Activated gamma-delta T cell (primary cell): ENCODE results near the gene WDPCP.
"Not testable (repeated sequence)": the region's sequence is repeated elsewhere in the genome, so short reads cannot be mapped to it uniquely, and the experiment has no call there.

Source experiments
- DNase-seq: peaks from one replicate; lab custom pipeline; 2025; lab: John Stamatoyannopoulos, UW

Gene WDPCP

DNA sequence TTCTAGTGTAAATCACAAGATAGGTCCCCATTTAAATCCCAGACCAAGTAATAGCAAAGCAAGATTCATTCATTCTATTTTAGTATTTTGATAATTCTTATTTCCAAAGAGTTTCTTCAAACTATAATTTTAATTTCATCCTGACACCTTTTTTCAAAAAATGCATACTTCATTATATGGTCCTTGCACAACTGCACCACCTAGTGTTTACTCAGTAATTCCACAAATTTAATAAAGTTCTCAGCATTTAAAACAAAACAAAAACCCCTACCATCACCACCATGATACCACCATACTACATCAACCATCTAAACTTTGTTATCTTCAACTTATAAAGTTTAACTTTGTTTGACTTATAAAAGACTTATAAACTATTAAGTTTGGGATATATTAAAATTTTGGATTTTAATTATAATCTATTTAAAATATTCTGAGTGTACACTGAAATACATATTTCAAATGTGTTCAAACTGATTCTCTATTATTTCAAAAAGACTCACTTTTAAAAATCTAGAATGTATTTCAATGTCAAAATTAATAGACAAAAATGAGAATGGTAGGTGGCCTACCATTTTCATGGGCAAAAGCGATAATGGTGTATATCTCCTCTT, 44.2 kb downstream of the WDPCP start:
- DNase-seq = no peak

DNA sequence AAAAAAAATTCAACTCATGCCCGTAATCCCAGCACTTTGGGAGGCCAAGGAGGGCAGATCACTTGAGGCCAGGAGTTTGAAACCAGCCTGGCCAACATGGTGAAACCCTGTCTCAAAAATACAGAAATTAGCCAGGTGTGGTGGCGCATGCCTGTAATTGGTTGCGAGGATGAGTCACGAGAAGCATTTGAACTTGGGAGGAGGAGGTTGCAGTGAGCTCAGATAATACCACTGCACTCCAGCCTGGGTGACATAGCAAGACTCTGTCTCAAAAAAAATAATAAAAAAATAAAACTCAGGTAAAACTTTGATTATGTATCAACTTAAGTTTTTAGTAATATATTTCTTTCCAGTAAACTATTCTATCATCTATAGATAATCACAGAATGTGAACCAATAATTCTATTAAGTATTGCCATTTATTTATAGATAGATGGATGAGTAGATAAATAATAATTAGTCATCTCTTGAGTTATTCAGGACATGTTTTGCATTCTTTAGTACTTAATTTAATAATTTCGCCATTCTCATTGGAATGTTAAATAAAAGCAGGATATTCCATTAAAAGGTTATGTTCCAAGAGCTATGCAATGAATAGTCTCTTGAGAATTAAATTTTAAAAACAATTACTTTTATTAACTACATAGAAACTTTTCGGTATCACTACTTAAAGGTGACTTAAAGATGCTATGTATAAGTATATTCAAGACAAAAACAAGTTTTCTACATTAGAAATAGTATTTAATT, 48.7 kb downstream of the WDPCP start:
- DNase-seq = no peak

DNA sequence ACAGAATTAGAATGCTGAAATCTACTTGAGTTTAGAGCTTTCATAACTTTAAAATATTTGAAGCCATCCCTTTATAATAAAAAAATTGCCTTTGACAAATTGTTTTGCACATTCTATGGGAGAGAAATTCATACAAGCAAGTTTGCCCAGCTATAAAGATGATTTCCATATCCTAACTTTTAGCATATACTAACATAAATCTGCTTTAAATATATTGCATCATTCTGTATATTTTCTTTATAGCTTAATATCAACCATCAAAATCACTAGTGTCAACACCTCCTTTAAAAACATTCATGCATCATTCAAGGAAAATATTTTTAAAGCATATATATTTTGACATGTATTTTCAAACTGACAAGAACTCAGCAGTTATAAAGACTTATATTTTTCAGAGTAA, 49.9 kb downstream of the WDPCP start:
- DNase-seq = no peak

- no peak for DNase-seq
These were observed 51.0 kb downstream of the WDPCP start for GRCh38 chr2:63537306-63537705.

DNA sequence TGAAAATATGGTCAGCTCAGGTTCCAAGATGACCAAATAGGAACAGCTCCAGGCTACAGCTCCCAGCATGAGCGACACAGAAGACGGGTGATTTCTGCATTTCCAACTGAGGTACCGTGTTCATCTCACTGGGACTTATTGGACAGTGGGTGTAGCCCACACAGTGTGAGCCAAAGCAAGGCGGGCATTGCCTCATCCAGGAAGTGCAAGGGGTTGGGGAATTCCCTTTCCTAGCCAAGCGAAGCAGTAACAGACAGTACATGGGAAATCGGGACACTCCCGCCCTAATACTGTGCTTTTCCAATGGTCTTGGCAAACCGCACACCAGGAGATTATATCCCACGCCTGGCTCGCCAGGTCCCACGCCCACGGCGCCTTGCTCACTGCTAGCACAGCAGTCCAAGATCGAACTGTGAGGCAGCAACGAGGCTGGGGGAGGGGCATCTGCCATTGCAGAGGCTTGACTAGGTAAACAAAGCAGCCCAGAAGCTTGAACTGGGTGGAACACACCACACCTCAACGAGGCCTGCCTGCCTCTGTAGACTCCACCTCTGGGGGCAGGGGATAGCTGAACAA, 57.5 kb downstream of the WDPCP start:
- no peak for DNase-seq

GRCh38 chr2:63525905-63526304, 62.4 kb downstream of the WDPCP start:
- DNase-seq = no peak

- no peak for DNase-seq
These were observed 65.3 kb downstream of the WDPCP start for GRCh38 chr2:63522950-63523349.

GRCh38 chr2:63520793-63521192, 67.5 kb downstream of the WDPCP start:
- DNase-seq = no peak

- no peak for DNase-seq
These were observed 73.5 kb downstream of the WDPCP start for GRCh38 chr2:63514781-63515180.

- no peak for DNase-seq
These were observed 74.0 kb downstream of the WDPCP start for GRCh38 chr2:63514237-63514716.

DNA sequence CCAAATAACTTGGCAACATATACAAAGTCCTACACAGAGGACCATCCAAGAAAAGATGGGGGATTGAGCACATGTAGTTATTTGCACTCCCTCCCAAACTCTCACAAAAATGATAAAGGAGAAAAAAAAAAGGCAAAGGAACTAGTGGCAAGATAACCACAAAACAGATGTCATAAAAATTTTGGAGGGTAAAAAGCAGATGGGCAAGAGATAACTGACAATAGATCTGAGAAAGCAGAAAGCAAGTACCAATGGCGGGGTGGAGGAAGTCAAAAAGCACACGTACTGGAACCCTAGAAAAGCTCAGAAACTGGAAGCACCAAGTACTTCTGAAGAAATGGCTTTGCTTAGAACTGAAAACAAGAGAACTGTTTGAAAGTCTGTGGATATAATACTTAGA, 82.0 kb downstream of the WDPCP start:
- DNase-seq = no peak

DNA sequence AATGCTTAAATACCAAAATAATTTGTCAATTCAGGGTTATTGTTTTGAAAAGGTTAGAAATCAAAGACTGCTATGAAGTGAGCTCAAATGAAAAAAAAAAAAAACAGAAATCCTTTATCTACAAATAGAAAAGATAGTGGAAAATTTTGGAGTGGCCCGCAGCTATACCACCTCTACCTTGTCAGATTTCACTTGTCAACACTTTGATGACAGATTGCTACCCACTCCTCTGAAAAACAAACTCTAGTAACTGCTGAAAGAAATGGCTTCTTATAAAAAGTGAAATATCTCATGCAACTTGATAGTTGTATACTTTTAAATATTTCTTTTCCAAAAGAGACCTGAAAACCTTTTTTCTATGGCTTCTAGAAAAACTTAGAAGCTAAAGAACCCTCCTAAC, 84.5 kb downstream of the WDPCP start:
- no peak for DNase-seq

DNA sequence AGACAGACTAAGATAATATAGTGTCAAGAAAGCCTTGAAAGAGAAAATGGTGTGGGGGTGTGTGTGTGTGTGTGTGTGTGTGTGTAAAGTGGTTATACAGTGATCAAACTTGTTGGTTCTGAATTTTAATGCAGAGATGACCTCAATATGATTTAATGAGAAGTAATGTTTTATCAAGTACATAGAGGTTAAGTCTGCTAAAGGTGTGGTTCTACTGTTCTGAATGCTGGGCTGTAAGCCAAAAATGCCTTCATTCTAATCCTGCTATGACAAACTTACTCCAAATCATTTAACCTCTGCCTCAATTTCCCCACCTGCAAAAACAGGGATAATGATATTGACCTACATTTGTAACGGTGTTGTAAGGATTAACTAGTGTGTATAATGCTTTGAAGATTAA, 87.9 kb downstream of the WDPCP start:
- DNase-seq = no peak

- DNase-seq = no peak
These were observed 90.7 kb downstream of the WDPCP start for GRCh38 chr2:63497576-63497975.

- no peak for DNase-seq
These were observed 93.3 kb downstream of the WDPCP start for GRCh38 chr2:63494968-63495367.

- no peak for DNase-seq
These were observed 94.2 kb downstream of the WDPCP start for GRCh38 chr2:63494100-63494499.

- no peak for DNase-seq
These were observed 100.1 kb downstream of the WDPCP start for GRCh38 chr2:63488118-63488713.

DNA sequence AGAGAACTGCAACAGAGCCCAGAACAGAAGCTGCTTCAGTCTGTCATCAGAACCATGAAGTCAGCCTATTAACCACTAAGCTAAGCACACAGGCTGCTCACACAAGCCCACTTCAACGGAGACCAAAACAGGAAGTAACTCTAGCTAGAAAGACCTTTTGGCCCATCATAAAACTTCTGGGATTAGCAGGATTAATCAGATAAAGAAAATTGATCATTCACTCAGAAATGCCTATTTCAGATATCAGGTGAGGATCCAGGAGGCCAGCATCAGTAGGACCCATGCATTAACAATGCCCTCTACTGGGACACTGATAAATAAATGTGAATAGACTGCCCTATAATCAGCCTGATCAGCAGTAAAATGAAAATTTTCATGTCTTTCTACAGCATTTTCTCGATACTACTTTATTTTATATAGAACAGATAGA, 101.4 kb downstream of the WDPCP start:
- no peak for DNase-seq

DNA sequence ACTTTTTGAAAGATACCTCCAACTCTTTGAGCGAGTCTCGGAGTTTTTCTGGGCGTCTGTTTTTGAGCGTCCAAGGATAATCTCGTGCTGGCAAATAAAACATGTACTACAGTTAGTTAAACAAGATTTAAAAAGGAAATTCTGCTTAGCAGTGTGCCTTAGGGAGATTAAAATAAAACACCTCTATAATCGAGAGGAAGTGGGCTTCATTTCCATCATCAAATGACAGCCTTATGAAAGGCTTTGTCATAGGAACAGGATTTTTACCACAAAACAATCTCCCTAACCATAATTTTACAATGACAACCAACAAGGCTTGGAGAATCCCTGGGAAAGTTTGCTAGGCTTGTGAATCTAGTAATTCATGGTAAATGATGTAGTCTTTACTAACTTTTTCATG, 103.4 kb downstream of the WDPCP start:
- no peak for DNase-seq

DNA sequence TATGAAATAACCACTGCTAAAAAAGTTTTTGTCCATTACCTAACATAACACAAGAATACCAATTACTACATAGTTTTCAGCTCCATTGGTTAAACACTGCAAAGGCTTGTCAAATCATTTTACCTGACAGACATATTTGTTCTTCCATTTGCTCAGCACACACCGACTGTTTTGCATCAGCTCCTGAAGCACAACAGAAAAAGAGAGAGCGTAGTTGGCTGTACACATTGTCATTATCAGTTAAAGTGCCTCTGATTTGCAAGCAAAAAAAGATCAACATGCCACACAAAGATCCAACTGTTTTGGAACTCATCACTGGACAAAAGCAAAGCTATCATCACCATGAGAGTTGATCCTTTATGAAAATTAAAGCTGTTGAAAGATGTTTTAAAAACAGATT, 103.8 kb downstream of the WDPCP start:
- DNase-seq = no peak

DNA sequence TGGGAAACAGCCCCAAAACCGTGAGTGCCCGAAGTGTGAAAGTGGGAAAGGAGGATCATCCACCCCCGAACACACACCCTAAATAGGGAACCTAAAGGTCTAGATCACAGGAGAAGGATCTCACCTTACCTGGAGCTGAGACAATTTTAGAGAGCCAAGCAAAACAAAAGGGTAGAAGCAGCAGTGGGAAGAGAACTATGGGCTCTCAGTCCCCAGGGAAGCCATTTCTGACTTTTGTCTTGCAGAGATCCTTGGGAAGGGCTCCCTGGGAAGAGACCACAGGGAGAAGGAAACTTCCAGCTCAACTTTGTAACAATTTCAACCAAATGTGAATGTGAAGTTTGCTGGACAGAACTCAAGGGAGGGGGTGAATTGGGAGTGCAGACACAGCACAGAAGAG, 110.6 kb downstream of the WDPCP start:
- no peak for DNase-seq

DNA sequence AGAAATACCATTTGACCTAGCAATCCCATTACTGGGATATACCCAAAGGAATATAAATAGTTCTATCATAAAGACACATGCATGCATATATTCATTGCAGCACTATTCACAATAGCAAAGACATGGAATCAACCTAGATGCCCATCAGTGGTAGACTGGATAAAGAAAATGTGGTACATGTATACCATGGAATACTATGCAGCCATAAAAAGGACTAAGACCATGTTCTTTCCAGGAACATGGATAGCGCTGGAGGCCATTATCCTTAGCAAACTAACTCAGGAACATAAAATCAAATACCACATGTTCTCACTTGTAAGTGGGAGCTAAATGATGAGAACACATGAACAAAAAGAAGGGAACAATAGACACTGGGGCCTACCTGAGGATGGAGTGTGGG, 119.0 kb downstream of the WDPCP start:
- DNase-seq = not testable (repeated sequence)

- no peak for DNase-seq
These were observed 122.6 kb downstream of the WDPCP start for GRCh38 chr2:63465633-63466032.
